Stimulated activated CD8-positive, alpha-beta memory T cell treated with anti-CD3 and anti-CD28 coated beads, Interleukin-15, amount 100 ng/mL, for 1 hour (primary cell): ENCODE measurements around the gene CCDC171.

ENCODE experiments used
- DNase-seq: peaks from one replicate; pipeline ENCODE4 v3.0.0-alpha.2; 2020; ENCODE audit warnings: low read depth

Gene CCDC171

GRCh38 chr9:16001856-16002255 lies 449.0 kb downstream of the CCDC171 start:
- DNase-seq, result no peak

- DNase-seq, result no peak
Observed at GRCh38 chr9:16002816-16003215, 450.0 kb downstream of the CCDC171 start.

- DNase-seq, result no peak
Observed at GRCh38 chr9:16003785-16004184, 450.9 kb downstream of the CCDC171 start.

- DNase-seq, result no peak
Observed at GRCh38 chr9:16004613-16005012, 451.8 kb downstream of the CCDC171 start.

GRCh38 chr9:16010221-16010620 lies 457.4 kb downstream of the CCDC171 start:
- DNase-seq, result no peak

GRCh38 chr9:16012621-16013020 lies 459.8 kb downstream of the CCDC171 start:
- DNase-seq, result no peak

- no peak for DNase-seq
Observed at GRCh38 chr9:16013366-16013765, 460.5 kb downstream of the CCDC171 start.

- DNase-seq, result no peak
Observed at GRCh38 chr9:16013826-16014225, 461.0 kb downstream of the CCDC171 start.

- no peak for DNase-seq
Observed at GRCh38 chr9:16022228-16022627, 469.4 kb downstream of the CCDC171 start.

GRCh38 chr9:16023446-16023845 lies 470.6 kb downstream of the CCDC171 start:
- DNase-seq, result no peak
